Heart right ventricle (tissue), 16 donors: ENCODE results near the gene SLC28A1. TPM values are rescaled to one million over a fixed set of nuclear protein-coding genes. Genes with fewer than 3 reads are reported as not detected.
A peak's percentile ranks its signal among the peaks of the same experiment; 100 is the strongest.
"Not testable (repeated sequence)": the region's sequence is repeated elsewhere in the genome, so short reads cannot be mapped to it uniquely, and the experiment has no call there.

ENCODE experiments used
- ATAC-seq, 8 donors: fragments of 200-7000 bp; cut with Tn5 transposase; one replicate each; pipeline ENCODE4 v1.9.1; 2020; ENCODE audit warnings: mild to moderate bottlenecking in 8 of 8, moderate library complexity in 8 of 8, moderate number of reproducible peaks in 1 of 8
- DNase-seq, 2 donors: peaks; one replicate each; pipeline ENCODE4 v3.0.0-alpha.2; 2020
- H3K27ac ChIP-seq, 10 donors: fragments of 200-600 bp; sonication (generic) in 2 of 10; one replicate each; pipeline versions ENCODE4 v1.5.0 to v1.8.0; 2020 to 2022; ENCODE audit warnings: mild to moderate bottlenecking in 3 of 10
- H3K27me3 ChIP-seq, 7 donors: fragments of 200-600 bp; one replicate each; pipeline ENCODE4 v1.8.0; 2021 to 2022; ENCODE audit warnings: mild to moderate bottlenecking in 2 of 7
- H3K36me3 ChIP-seq, 9 donors: fragments of 200-600 bp; sonication (generic) in 1 of 9; one replicate each; pipeline versions ENCODE4 v1.5.0 to v1.8.0; 2020 to 2022; ENCODE audit warnings: mild to moderate bottlenecking in 2 of 9
- H3K4me1 ChIP-seq, 9 donors: fragments of 200-600 bp; sonication (generic) in 1 of 9; one replicate each; pipeline versions ENCODE4 v1.5.0 to v1.8.0; 2020 to 2022; ENCODE audit warnings: mild to moderate bottlenecking in 4 of 9
- H3K4me3 ChIP-seq, 10 donors: fragments of 200-600 bp; sonication (generic) in 2 of 10; one replicate each; pipeline versions ENCODE4 v1.5.0 to v1.8.0; 2020 to 2022; ENCODE audit warnings: mild to moderate bottlenecking in 7 of 10, moderate library complexity in 2 of 10
- H3K9me3 ChIP-seq, 11 donors: fragments of 200-600 bp in 10 of 11; sonication (generic) in 2 of 11; one replicate each; pipeline versions ENCODE4 v1.5.0 to v1.8.0; 2013 to 2022; ENCODE audit warnings: mild to moderate bottlenecking in 2 of 11, control low read depth in 1 of 11, moderate library complexity in 1 of 11
- CTCF ChIP-seq, 9 donors: fragments of 200-600 bp; sonication (generic) in 2 of 9; IDR thresholded peaks; one replicate each; pipeline versions ENCODE4 v1.5.0 to v1.8.0; 2021 to 2022; ENCODE audit warnings: antibody characterized with exemption in 9 of 9, mild to moderate bottlenecking in 5 of 9, moderate library complexity in 1 of 9
- WGBS, 2 donors: extraction: QIAGEN DNeasy Blood & Tissue Kit; methylation state at CpG; one replicate each; pipeline ENCODE4 v1.1.7; 2013; ENCODE audit warnings: inconsistent platforms in 1 of 2; 5-methylcytosine and 5-hydroxymethylcytosine counted together
- intact Hi-C, 10 donors: fragments of 100-400 bp; cut with DNase I; formaldehyde crosslinking; loops; one replicate each; pipeline versions ENCODE4 v1.11.1 to v1.14.2; 2022
- polyA plus RNA-seq, 2 donors: library from polyadenylated mRNA; stranded (reverse); fragments of 200-250 nt; gene quantifications; one replicate each; pipeline ENCODE4 v1.2.3, GENCODE V29; 2013
- total RNA-seq, 10 donors: library from RNA; stranded (reverse); fragmentation: NEBNext Ultra II Directional in 3 of 10; extraction: Animal tissue kit (Norgen Biotek cat#: 25700) in 3 of 10; gene quantifications; one replicate each; pipeline versions ENCODE4 v1.2.1 to v1.2.4, GENCODE V29; 2021 to 2023
- donor health status: Arrhythmogenic right ventricular cardiomyopathy.
- donor health status: ischemic (EF 13 %, LVEDD 7.1; RV severe dilation, severe dysfunction).
- donor health status: healthy with polysubstance abuse.
- donor health status: DM: no; HTN: yes; CAD: no.
- donor health status: DM: no; HTN: no; CAD: no.
- donor health status: ischemic (EF 25% LVEDD 6.9; RV normal size, moderate dysfunction).
- donor health status: ischemic (EF 25% LVEDD 5.7; RV mildly dilated, moderate dysfunction).
- donor health status: healthy.
- donor health status: DM: yes; HTN: yes; CAD: no.
- donor health status: Ischemic cardiomyopathy.
- donor health status: ischemic (EF 35%, LVEDD 5.7; RV mildly dilated, moderate dysfunction).
- donor health status: nonischemic (EF 11% LVEDD 7.7; RV severe dilation, severe dysfunction).
- donor health status: DM: yes; HTN: yes; CAD: no.
- donor health status: PGD.
- donor health status: ischemic (EF 29% LVEDD 5.4; RV normal size, mild dysfunction).
- donor health status: nonischemic (EF 23%, LVEDD 6.1; RV moderate dilation, normal function).

SLC28A1 gene
- total and polyA plus RNA-seq, 12 donors: 0.07 to 2.2 (median 1.5) TPM

DNA sequence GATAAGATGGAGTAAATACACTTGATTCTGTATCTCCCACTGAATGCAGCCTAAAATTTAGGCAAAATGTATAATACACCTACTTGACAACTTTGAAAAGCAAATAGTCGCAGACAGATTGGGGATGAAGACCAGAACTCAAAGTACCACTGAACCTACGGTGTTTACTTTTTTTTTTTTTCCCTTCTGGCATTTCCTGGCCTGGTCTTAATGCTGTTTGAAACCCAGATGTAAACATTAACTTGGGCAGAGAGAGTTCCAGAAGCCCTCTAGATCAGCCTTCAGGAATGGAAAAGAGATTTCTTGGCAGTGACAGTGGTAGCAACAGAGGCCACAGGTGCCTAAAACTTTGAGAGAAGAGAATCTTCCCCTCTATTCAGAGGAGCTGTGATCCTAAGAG is 39.5 kb upstream of the SLC28A1 start:
- Histone ChIP-seq H3K9me3 (peaks cover 0 to 15% (median 0%) of the 10 kb centered on the region in 11 donors), H3K27ac (peak overlapping the region in 8 of 10 donors; percentile 25 to 98 (median 70)), H3K36me3 (peaks cover 0 to 28% (median 5%) of the 10 kb centered on the region in 9 donors), H3K27me3 (no peaks in the 10 kb centered on the region), H3K4me1 (peaks cover 6 to 51% (median 30%) of the 10 kb centered on the region in 9 donors), H3K4me3 (no peak overlapping the region)
- no peak for TF ChIP-seq CTCF (IDR thresholded peaks at IDR 0.05)
- ATAC-seq (no peak), DNase-seq (no peak)
- WGBS, 2 donors: 66 to 69% methylated on average over 2 of the region's 2 CpGs
- intact Hi-C loops: loop anchor here in 7 of 10 donors (2.0 to 5.0 kb wide), 2 partner anchors 82 to 84 kb away; no protein-coding TSS in a partner anchor

DNA sequence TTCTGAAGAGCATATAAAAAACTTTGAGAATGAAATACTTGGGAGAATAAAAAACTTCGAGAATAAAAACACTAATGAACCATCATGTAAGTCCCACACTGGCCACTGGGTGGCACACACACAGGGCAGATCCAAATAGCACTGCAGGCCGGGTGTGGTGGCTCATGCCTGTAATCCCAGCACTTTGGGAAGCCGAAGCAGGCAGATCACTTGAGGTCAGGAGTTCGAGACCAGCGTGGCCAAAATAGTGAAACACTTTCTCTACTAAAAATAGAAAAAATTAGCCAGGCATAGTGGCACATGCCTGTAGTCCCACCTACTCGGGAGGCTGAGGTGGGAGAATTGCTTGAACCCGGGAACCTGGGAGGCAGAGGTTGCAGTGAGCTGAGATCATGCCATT is 38.8 kb upstream of the SLC28A1 start:
- intact Hi-C loops: loop anchor here in 6 of 10 donors (2.0 to 5.0 kb wide), 2 partner anchors 82 to 83 kb away; no protein-coding TSS in a partner anchor
- DNase-seq (peak; percentile 67 to 74), ATAC-seq (peak in 3 of 8 donors; percentile 29 to 48 (median 35))
- H3K27ac ChIP-seq: peak overlapping the region in 8 of 10 donors; percentile 18 to 98 (median 70)
- H3K27me3 ChIP-seq, H3K4me3 ChIP-seq: not testable (repeated sequence)
- WGBS, 2 donors: 52 to 53% methylated on average over 7 of the region's 7 CpGs
- peak; percentile 69 to 85 (median 78) for TF ChIP-seq CTCF (IDR thresholded peaks at IDR 0.05)
- H3K4me1 ChIP-seq: peaks cover under 1 to 44% (median 24%) of the 10 kb centered on the region in 9 donors
- H3K36me3 ChIP-seq: peaks cover 0 to 22% (median 0%) of the 10 kb centered on the region in 9 donors
- peaks cover 0 to 15% (median 0%) of the 10 kb centered on the region in 11 donors for H3K9me3 ChIP-seq

GRCh38 chr15:84846269-84846668 is 38.2 kb upstream of the SLC28A1 start:
- 93 to 97% methylated on average over 1 of the region's 1 CpG for WGBS, 2 donors
- Histone ChIP-seq H3K27ac (peak overlapping the region in 4 of 10 donors; percentile 5 to 98 (median 84)), H3K4me1 (peaks cover 0 to 42% (median 18%) of the 10 kb centered on the region in 9 donors), H3K9me3 (peaks cover 0 to 15% (median 0%) of the 10 kb centered on the region in 11 donors), H3K36me3 (peaks cover 0 to 21% (median 0%) of the 10 kb centered on the region in 9 donors), H3K27me3 (no peaks in the 10 kb centered on the region), H3K4me3 (no peak overlapping the region)
- ATAC-seq: no peak
- intact Hi-C loops: loop anchor here in 5 of 10 donors (5.0 kb wide), 1 partner anchor 81 kb away; no protein-coding TSS in a partner anchor
- DNase-seq: no peak
- TF ChIP-seq CTCF (IDR thresholded peaks at IDR 0.05): no peak

GRCh38 chr15:84847382-84847781 is 37.1 kb upstream of the SLC28A1 start:
- peaks cover 0 to 40% (median 14%) of the 10 kb centered on the region in 9 donors for H3K4me1 ChIP-seq
- no peak overlapping the region for H3K4me3 ChIP-seq
- H3K36me3 ChIP-seq: peaks cover 0 to 29% (median 0%) of the 10 kb centered on the region in 9 donors
- ATAC-seq (no peak), DNase-seq (no peak)
- H3K27ac ChIP-seq: no peak overlapping the region
- no peaks in the 10 kb centered on the region for H3K27me3 ChIP-seq
- TF ChIP-seq CTCF (IDR thresholded peaks at IDR 0.05): no peak
- intact Hi-C loops: loop anchor here in 5 of 10 donors (5.0 kb wide), 1 partner anchor 80 kb away; no protein-coding TSS in a partner anchor
- peaks cover 0 to 15% (median 0%) of the 10 kb centered on the region in 11 donors for H3K9me3 ChIP-seq
